ENCODE measurements around the gene TEX261.

The TEX261 gene

GRCh38 chr2:70981421-70981820, 13.3 kb downstream of the TEX261 start:
- no peak for DNase-seq (ENCODE audit: low spot score)

GRCh38 chr2:70979626-70980025, 15.0 kb downstream of the TEX261 start:
- no peak for DNase-seq (ENCODE audit: low spot score)

- DNase-seq (ENCODE audit: low spot score) = no peak
Observed at GRCh38 chr2:70979180-70979488, 15.5 kb downstream of the TEX261 start.

GRCh38 chr2:70978341-70979179, 16.1 kb downstream of the TEX261 start, which contains the start of gene ANKRD53:
ANKRD53 (plus strand) TSS chr2:70978630; CDS start chr2:70978646, 16 bp downstream.
- no peak for DNase-seq (ENCODE audit: low spot score)

- peak; percentile 18 for DNase-seq (ENCODE audit: low spot score)
Observed at GRCh38 chr2:70977605-70978205, 17.0 kb downstream of the TEX261 start.

- no peak for DNase-seq (ENCODE audit: low spot score)
Observed at GRCh38 chr2:70975237-70975636, 19.4 kb downstream of the TEX261 start.

GRCh38 chr2:70974592-70974991, 20.1 kb downstream of the TEX261 start:
- DNase-seq (ENCODE audit: low spot score) = no peak

GRCh38 chr2:70967189-70967588, 27.5 kb downstream of the TEX261 start:
- DNase-seq (ENCODE audit: low spot score) = no peak

GRCh38 chr2:70966681-70967080, 28.0 kb downstream of the TEX261 start:
- no peak for DNase-seq (ENCODE audit: low spot score)

GRCh38 chr2:70965506-70965905, 29.2 kb downstream of the TEX261 start:
- no peak for DNase-seq (ENCODE audit: low spot score)

- peak; percentile 78 for DNase-seq (ENCODE audit: low spot score)
Observed at GRCh38 chr2:70964596-70965386, 29.9 kb downstream of the TEX261 start.

GRCh38 chr2:70964133-70964532, 30.5 kb downstream of the TEX261 start:
- DNase-seq (ENCODE audit: low spot score) = no peak

GRCh38 chr2:70962885-70963878, 31.5 kb downstream of the TEX261 start:
- no peak for DNase-seq (ENCODE audit: low spot score)

GRCh38 chr2:70962211-70962884, 32.3 kb downstream of the TEX261 start:
- DNase-seq (ENCODE audit: low spot score) = no peak

GRCh38 chr2:70961648-70961994, 33.1 kb downstream of the TEX261 start:
- DNase-seq (ENCODE audit: low spot score) = no peak

GRCh38 chr2:70960833-70961647, 33.6 kb downstream of the TEX261 start:
- DNase-seq (ENCODE audit: low spot score) = no peak

GRCh38 chr2:70959851-70960832, 34.5 kb downstream of the TEX261 start:
- no peak for DNase-seq (ENCODE audit: low spot score)

GRCh38 chr2:70959271-70959761, 35.4 kb downstream of the TEX261 start:
- no peak for DNase-seq (ENCODE audit: low spot score)

- no peak for DNase-seq (ENCODE audit: low spot score)
Observed at GRCh38 chr2:70958759-70959158, 35.9 kb downstream of the TEX261 start.
